Lower lobe of right lung (tissue), 2 donors: ENCODE measurements around the gene PMF1. TPM values are rescaled to one million over a fixed set of nuclear protein-coding genes. Genes with fewer than 3 reads are reported as not detected.

ENCODE experiments used
- ATAC-seq, 2 donors: fragments of 200-7000 bp; cut with Tn5 transposase; one replicate each; pipeline ENCODE4 v1.9.1; 2020 to 2022; ENCODE audit warnings: mild to moderate bottlenecking in 2 of 2, moderate library complexity in 2 of 2
- DNase-seq: peaks from one replicate; pipeline ENCODE4 v3.0.0-alpha.2; 2020
- H3K27ac ChIP-seq: fragments of 200-600 bp; one replicate; pipeline ENCODE4 v1.8.0; 2022
- H3K27me3 ChIP-seq: fragments of 200-600 bp; one replicate; pipeline ENCODE4 v1.8.0; 2022; ENCODE audit warnings: low read depth
- H3K36me3 ChIP-seq: fragments of 200-600 bp; one replicate; pipeline ENCODE4 v1.8.0; 2022; ENCODE audit warnings: mild to moderate bottlenecking
- H3K4me1 ChIP-seq: fragments of 200-600 bp; one replicate; pipeline ENCODE4 v1.8.0; 2022
- H3K4me3 ChIP-seq: fragments of 200-600 bp; one replicate; pipeline ENCODE4 v1.8.0; 2022; ENCODE audit warnings: mild to moderate bottlenecking
- H3K9me3 ChIP-seq: fragments of 200-600 bp; one replicate; pipeline ENCODE4 v1.8.0; 2022
- CTCF ChIP-seq: fragments of 200-600 bp; IDR thresholded peaks from one replicate; pipeline ENCODE4 v1.8.0; 2022; ENCODE audit warnings: antibody characterized with exemption, mild to moderate bottlenecking
- intact Hi-C: fragments of 100-400 bp; cut with DNase I; formaldehyde crosslinking; loops from one replicate; pipeline ENCODE4 v1.11.0; 2022
- total RNA-seq: library from RNA; stranded (reverse); fragmentation: NEBNext Ultra II Directional; extraction: Animal tissue kit (Norgen Biotek cat#: 25700); gene quantifications from one replicate; pipeline ENCODE4 v1.2.1, GENCODE V29; 2021
- donor health status: DM: no; HTN: yes; CAD: no; lungs with severe emphysema.

Gene PMF1
- total RNA-seq, 1 donor from 2014 or later: 45.3 TPM

- TF ChIP-seq CTCF: no peak
- ATAC-seq (no peak), DNase-seq (no peak)
- intact Hi-C loops: no loop called here
- Histone ChIP-seq H3K36me3 (peaks cover 73% of the 10 kb centered on the region), H3K27ac (no peak overlapping the region), H3K4me3 (no peak overlapping the region), H3K4me1 (no peaks in the 10 kb centered on the region), H3K27me3 (no peaks in the 10 kb centered on the region), H3K9me3 (no peaks in the 10 kb centered on the region)
Measured at GRCh38 chr1:156238248-156238647, 25.4 kb downstream of the PMF1 start.

GRCh38 chr1:156241311-156241811, 28.6 kb downstream of the PMF1 start:
- TF ChIP-seq CTCF: no peak
- no peak for DNase-seq
- H3K27ac ChIP-seq: no peak overlapping the region
- peaks cover 12% of the 10 kb centered on the region for H3K4me1 ChIP-seq
- no peak for ATAC-seq
- H3K27me3 ChIP-seq: peaks cover 11% of the 10 kb centered on the region
- H3K36me3 ChIP-seq: peaks cover 46% of the 10 kb centered on the region
- intact Hi-C loops: no loop called here
- no peak overlapping the region for H3K4me3 ChIP-seq
- no peaks in the 10 kb centered on the region for H3K9me3 ChIP-seq

GRCh38 chr1:156241926-156242325, 29.1 kb downstream of the PMF1 start, which contains the start of gene BGLAP:
Gene BGLAP (plus strand): TSS chr1:156242184. CDS start chr1:156242232, 48 bp downstream.
- Histone ChIP-seq H3K27me3 (peaks cover 11% of the 10 kb centered on the region), H3K36me3 (peaks cover 40% of the 10 kb centered on the region), H3K9me3 (no peaks in the 10 kb centered on the region), H3K27ac (no peak within 1 kb of the TSS), H3K4me3 (no peak within 1 kb of the TSS), H3K4me1 (peaks cover 16% of the 10 kb centered on the region)
- intact Hi-C loops: no loop called here
- DNase-seq (no peak), ATAC-seq (no peak)
- TF ChIP-seq CTCF: no peak

- DNase-seq (no peak), ATAC-seq (no peak)
- no peak overlapping the region for H3K27ac ChIP-seq
- no peak for TF ChIP-seq CTCF
- H3K4me1 ChIP-seq: peaks cover 23% of the 10 kb centered on the region
- H3K9me3 ChIP-seq: no peaks in the 10 kb centered on the region
- H3K4me3 ChIP-seq: no peak overlapping the region
- peaks cover 11% of the 10 kb centered on the region for H3K27me3 ChIP-seq
- intact Hi-C loops: no loop called here
- H3K36me3 ChIP-seq: peaks cover 32% of the 10 kb centered on the region
Measured at GRCh38 chr1:156242738-156243137, 29.9 kb downstream of the PMF1 start.

GRCh38 chr1:156244126-156244525, 31.3 kb downstream of the PMF1 start:
- Histone ChIP-seq H3K4me3 (no peak overlapping the region), H3K27me3 (peaks cover 11% of the 10 kb centered on the region), H3K9me3 (no peaks in the 10 kb centered on the region), H3K27ac (no peak overlapping the region), H3K36me3 (peaks cover 20% of the 10 kb centered on the region), H3K4me1 (peaks cover 27% of the 10 kb centered on the region)
- intact Hi-C loops: no loop called here
- ATAC-seq (no peak), DNase-seq (no peak)
- TF ChIP-seq CTCF: no peak
